GM21717 (cell line): ENCODE data around the gene TMEM232.

Source experiments
- ATAC-seq: cut with Tn5 transposase; IDR thresholded peaks from one replicate; pipeline ENCODE4 v1.9.1; 2021; ENCODE audit warnings: mild to moderate bottlenecking, moderate library complexity; ENCODE audit not compliant: unreplicated experiment

The TMEM232 gene

GRCh38 chr5:110435207-110435606 is 291.3 kb downstream of the TMEM232 start:
- no peak for ATAC-seq

- ATAC-seq: no peak
Observed at GRCh38 chr5:110431603-110432002, 294.9 kb downstream of the TMEM232 start.

- ATAC-seq: no peak
Observed at GRCh38 chr5:110414360-110414759, 312.1 kb downstream of the TMEM232 start.

DNA sequence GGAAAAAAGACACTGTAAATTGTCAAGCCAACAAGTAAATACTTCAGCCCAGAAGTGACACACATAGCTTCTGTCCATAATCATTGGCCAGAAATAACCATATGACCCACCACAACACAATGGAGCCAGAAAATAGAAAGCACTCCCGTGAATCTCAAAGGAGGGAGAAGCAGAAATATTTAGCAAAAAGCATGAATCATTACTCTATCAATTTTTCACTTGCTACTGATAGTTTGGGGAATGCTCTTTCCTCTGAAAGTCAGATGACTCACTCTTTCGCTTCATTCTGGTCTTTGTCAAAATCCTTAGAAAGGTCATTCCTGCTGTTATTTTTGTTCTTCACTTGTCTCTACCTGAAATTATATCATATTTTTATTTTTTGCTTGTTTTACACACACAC is 312.6 kb downstream of the TMEM232 start:
- no peak for ATAC-seq

DNA sequence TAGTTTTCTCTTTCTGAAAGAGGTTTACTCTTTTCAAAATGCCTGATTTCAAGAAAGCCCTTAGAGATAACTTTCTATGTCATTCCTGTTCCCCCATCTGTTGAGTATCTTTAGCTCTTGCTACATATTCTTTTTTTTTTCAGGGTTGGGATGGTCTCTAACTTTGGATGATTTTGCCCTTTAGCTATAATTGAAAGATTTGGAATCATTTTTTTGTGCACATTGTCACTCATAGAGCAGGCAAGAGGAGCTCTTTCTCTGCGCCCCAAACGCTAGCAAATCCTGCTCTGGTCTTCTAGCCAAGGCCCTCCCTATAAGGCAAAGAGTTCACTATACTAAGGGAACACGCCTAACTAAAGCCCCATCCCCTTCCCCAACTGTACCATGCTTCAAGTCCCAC is 316.9 kb downstream of the TMEM232 start:
- ATAC-seq: no peak

DNA sequence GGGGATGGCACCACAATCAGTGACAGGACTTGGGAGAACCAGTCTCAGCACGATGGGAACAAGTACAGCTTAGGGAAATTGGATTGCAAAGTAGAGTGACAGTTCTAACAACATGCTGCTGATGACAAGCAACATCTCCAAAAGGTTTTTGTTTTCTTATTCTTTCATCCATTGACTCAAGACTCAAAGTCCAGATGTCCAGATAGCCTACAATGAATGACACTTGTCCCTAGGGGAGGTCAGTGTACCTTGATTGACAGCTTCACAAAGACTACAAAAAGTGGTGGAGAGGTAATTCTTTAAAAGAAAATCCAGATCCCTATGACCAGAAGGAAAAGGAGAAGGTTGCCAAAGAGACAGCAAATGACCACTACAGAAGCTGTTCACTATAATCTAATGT is 323.9 kb downstream of the TMEM232 start:
- ATAC-seq: no peak

- ATAC-seq: no peak
Observed at GRCh38 chr5:110401881-110402280, 324.6 kb downstream of the TMEM232 start.

DNA sequence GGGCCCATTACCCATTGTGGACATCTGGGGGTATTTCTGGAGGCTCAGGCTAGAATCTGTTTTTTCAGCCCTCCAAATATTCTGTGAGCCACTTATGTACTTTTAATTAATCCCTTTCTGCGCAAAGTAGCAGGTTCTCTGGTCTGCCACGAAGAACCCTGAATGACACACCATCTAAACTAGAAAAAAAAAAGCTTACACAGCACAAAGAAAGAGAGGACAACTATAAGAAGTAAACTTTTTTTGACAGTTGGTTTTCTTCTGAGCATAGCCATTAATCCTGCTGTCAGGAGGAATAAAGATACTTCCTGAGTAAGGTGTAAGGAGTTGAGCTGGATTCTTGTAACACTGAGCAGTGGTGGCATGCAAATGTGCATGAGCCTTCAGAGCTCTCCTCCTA is 327.5 kb downstream of the TMEM232 start:
- no peak for ATAC-seq

DNA sequence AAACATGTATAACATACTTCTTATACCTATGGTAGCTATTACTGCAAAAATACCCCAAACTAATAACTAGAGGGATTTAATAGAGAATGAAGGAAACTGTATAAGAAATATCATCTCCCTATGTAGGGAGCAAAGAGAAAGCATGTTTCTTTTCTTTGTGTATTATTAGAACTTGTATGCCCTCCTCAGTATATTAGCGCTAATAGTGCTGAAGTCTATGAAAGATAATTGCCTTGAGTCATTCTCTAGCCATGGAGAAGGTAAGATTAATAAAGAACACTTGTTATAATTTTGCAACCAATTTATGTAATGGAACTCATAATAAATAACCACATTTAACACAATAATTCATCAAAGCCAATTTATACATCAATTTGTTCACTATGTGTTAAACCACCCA is 329.2 kb downstream of the TMEM232 start:
- no peak for ATAC-seq

- no peak for ATAC-seq
Observed at GRCh38 chr5:110386782-110387181, 339.7 kb downstream of the TMEM232 start.

DNA sequence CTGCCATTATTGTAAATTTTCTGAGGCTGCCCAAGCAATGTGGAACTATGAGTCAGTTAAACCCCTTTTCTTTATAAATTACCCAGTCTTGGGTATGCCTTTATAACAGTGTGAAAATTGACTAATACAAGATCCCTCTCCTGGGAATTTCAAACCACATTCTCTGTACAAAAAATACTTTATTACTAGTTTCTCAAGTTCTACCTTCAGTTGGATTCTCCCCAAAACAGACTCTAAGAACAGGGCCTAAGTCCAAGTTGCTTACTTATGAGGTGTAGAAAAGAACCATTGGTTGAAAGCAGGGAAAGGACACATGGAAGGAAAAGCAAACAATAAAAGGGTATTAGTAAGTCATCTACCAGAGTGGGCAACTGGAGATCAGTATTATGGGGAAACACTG is 343.2 kb downstream of the TMEM232 start:
- no peak for ATAC-seq

DNA sequence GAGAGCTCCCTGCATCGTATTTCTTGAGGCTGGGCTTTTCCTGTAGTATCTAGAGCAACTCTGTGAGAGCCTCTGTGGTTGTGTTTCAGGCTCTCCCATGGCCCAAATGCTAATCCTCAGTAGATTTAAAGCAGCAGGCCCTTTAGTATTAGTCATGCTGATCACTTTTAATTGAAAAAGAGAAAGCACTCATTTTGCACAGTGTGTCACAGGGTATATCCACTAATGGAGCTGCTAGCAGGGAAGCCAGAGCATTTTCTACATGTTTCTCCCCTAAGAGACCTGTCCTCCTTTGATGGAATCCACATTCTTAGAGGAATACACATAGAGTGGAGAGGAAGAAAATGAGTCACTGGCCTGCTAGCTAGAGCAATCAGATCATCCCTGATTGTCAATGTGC is 348.5 kb downstream of the TMEM232 start:
- ATAC-seq: no peak

- no peak for ATAC-seq
Observed at GRCh38 chr5:110377361-110377760, 349.1 kb downstream of the TMEM232 start.

- no peak for ATAC-seq
Observed at GRCh38 chr5:110376281-110376951, 350.1 kb downstream of the TMEM232 start.

GRCh38 chr5:110371725-110372041 is 354.8 kb downstream of the TMEM232 start:
- ATAC-seq: peak; percentile 90

DNA sequence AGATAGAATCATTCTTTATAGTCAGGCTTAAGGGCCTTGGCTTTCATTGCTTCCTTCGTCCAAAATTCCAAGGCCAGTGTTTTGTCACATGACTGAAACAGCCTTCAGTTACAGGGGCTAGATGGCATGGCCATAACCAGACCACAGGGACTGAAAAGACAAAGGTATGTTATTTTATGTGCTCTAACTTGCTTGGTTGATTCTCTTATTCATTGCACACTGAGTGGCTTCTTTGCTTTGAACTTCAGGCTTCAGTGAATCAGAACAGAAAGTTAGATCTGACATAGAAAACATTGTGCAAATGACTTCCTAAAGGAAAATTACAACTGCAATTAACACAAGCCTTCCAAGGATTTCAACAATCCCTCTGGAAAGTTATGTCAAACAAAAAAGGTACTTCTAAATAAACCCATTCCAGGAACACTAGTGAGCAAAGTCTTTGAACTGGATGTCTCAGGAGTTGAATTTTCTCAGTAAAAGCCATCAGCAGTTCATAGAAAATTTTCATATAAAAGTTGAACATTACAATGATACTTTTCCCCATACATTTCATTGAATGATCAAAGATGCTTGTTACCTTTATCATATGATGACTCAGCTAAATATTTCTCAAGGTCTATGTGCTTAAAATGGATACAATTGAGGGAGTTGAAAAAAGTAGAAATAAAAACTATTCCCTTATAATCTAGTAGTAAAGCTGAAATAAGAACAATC is 355.3 kb downstream of the TMEM232 start:
- peak; percentile 16 for ATAC-seq
